ENCODE results near the gene ZCWPW1. TPM values are rescaled to one million over a fixed set of nuclear protein-coding genes. Genes with fewer than 3 reads are reported as not detected.

The ZCWPW1 gene
- total and polyA plus RNA-seq, 7 donors, result 1.2 to 9.4 (median 5.4) TPM

GRCh38 chr7:100360135-100360854, 68.2 kb downstream of the ZCWPW1 start:
- Histone ChIP-seq H3K9me3 (no peaks in the 10 kb centered on the region), H3K27ac (no peak overlapping the region), H3K4me3 (no peak overlapping the region), H3K4me1 (no peaks in the 10 kb centered on the region), H3K36me3 (peaks cover 53 to 85% (median 60%) of the 10 kb centered on the region in 4 donors), H3K27me3 (no peaks in the 10 kb centered on the region)
- no peak for DNase-seq
- 88 to 95% methylated on average over 3 of the region's 3 CpGs for WGBS, 2 donors
- TF ChIP-seq CTCF (IDR thresholded peaks at IDR 0.05) (no peak), EP300 (IDR thresholded peaks at IDR 0.05) (no peak), POLR2AphosphoS5 (IDR thresholded peaks at IDR 0.05) (no peak), POLR2A (IDR thresholded peaks at IDR 0.05) (no peak)
- intact Hi-C loops (cut with DNase I), result no loop called here

GRCh38 chr7:100358857-100359212, 69.7 kb downstream of the ZCWPW1 start:
- intact Hi-C loops (cut with DNase I), result no loop called here
- Histone ChIP-seq H3K4me3 (no peak overlapping the region), H3K27ac (no peak overlapping the region), H3K4me1 (no peaks in the 10 kb centered on the region), H3K36me3 (peaks cover 60 to 100% (median 73%) of the 10 kb centered on the region in 4 donors), H3K9me3 (no peaks in the 10 kb centered on the region), H3K27me3 (no peaks in the 10 kb centered on the region)
- 95 to 97% methylated on average over 8 of the region's 8 CpGs for WGBS, 2 donors
- no peak for DNase-seq
- TF ChIP-seq CTCF (IDR thresholded peaks at IDR 0.05) (no peak), EP300 (IDR thresholded peaks at IDR 0.05) (no peak), POLR2A (IDR thresholded peaks at IDR 0.05) (no peak), POLR2AphosphoS5 (IDR thresholded peaks at IDR 0.05) (no peak)

GRCh38 chr7:100358027-100358856, 70.3 kb downstream of the ZCWPW1 start, which contains the start of gene PILRB:
TSS of gene PILRB (plus strand) at chr7:100358117. CDS start at chr7:100358303, 186 bp downstream.
- intact Hi-C loops (cut with DNase I), result no loop called here
- H3K4me3 ChIP-seq, result no peak within 1 kb of the TSS
- no peaks in the 10 kb centered on the region for H3K9me3 ChIP-seq
- no peaks in the 10 kb centered on the region for H3K27me3 ChIP-seq
- DNase-seq, result no peak
- H3K27ac ChIP-seq, result no peak within 1 kb of the TSS
- peaks cover 60 to 100% (median 79%) of the 10 kb centered on the region in 4 donors for H3K36me3 ChIP-seq
- WGBS, 2 donors, result 77 to 82% methylated on average over 11 of the region's 11 CpGs
- TF ChIP-seq POLR2A (IDR thresholded peaks at IDR 0.05) (no peak), CTCF (IDR thresholded peaks at IDR 0.05) (no peak), POLR2AphosphoS5 (IDR thresholded peaks at IDR 0.05) (no peak), EP300 (IDR thresholded peaks at IDR 0.05) (no peak)
- H3K4me1 ChIP-seq, result no peaks in the 10 kb centered on the region

GRCh38 chr7:100357131-100357561, 71.4 kb downstream of the ZCWPW1 start:
- Histone ChIP-seq H3K4me1 (no peaks in the 10 kb centered on the region), H3K27ac (no peak overlapping the region), H3K4me3 (no peak overlapping the region), H3K27me3 (no peaks in the 10 kb centered on the region), H3K9me3 (no peaks in the 10 kb centered on the region), H3K36me3 (peaks cover 60 to 100% (median 82%) of the 10 kb centered on the region in 4 donors)
- WGBS, 2 donors, result 94% methylated on average over 6 of the region's 6 CpGs
- no peak for TF ChIP-seq EP300 (IDR thresholded peaks at IDR 0.05)
- no peak for TF ChIP-seq CTCF (IDR thresholded peaks at IDR 0.05)
- TF ChIP-seq POLR2AphosphoS5 (IDR thresholded peaks at IDR 0.05), result no peak
- DNase-seq, result no peak
- intact Hi-C loops (cut with DNase I), result no loop called here
